Liver (tissue), 9 donors: ENCODE measurements around the gene CHD5. TPM values are rescaled to one million over a fixed set of nuclear protein-coding genes. Genes with fewer than 3 reads are reported as not detected.

Source experiments
- DNase-seq: peaks from one replicate; pipeline ENCODE4 v3.0.0-alpha.2; 2017; ENCODE audit warnings: low spot score
- H3K27ac ChIP-seq, 2 donors: one replicate each; pipeline ENCODE4 v1.7.0; 2013; ENCODE audit warnings: inconsistent platforms in 2 of 2, low read length in 2 of 2, control low read depth in 1 of 2, low read depth in 1 of 2, mild to moderate bottlenecking in 1 of 2
- H3K27me3 ChIP-seq, 4 donors: one replicate each; pipeline versions ENCODE4 v1.6.1 to v1.7.0; 2013; ENCODE audit warnings: low read length in 3 of 4, inconsistent platforms in 1 of 4, mild to moderate bottlenecking in 1 of 4, moderate library complexity in 1 of 4; ENCODE audit not compliant: control insufficient read depth in 4 of 4, insufficient read depth in 4 of 4
- H3K36me3 ChIP-seq, 4 donors: one replicate each; pipeline versions ENCODE4 v1.6.1 to v1.7.0; 2013; ENCODE audit warnings: low read length in 3 of 4, mild to moderate bottlenecking in 3 of 4, low read depth in 1 of 4, moderate library complexity in 1 of 4; ENCODE audit not compliant: control insufficient read depth in 4 of 4, insufficient read depth in 3 of 4
- H3K4me1 ChIP-seq, 4 donors: one replicate each; pipeline versions ENCODE4 v1.6.1 to v1.7.0; 2013; ENCODE audit warnings: low read length in 3 of 4, mild to moderate bottlenecking in 3 of 4, moderate library complexity in 1 of 4; ENCODE audit not compliant: control insufficient read depth in 4 of 4, insufficient read depth in 4 of 4
- H3K4me3 ChIP-seq, 3 donors: one replicate each; pipeline versions ENCODE4 v1.6.1 to v1.7.0; 2013; ENCODE audit warnings: low read length in 3 of 3, control low read depth in 1 of 3, low read depth in 1 of 3, mild to moderate bottlenecking in 1 of 3
- H3K9ac ChIP-seq, 2 donors: one replicate each; pipeline ENCODE4 v1.7.0; 2013; ENCODE audit warnings: low read length in 2 of 2, mild to moderate bottlenecking in 2 of 2, moderate library complexity in 2 of 2, control low read depth in 1 of 2, low read depth in 1 of 2
- H3K9me3 ChIP-seq, 4 donors: one replicate each; pipeline versions ENCODE4 v1.6.1 to v1.7.0; 2013; ENCODE audit warnings: low read length in 3 of 4; ENCODE audit not compliant: control insufficient read depth in 4 of 4
- EGR1 ChIP-seq, 2 donors: IDR thresholded peaks; 2 replicates each; pipeline ENCODE4 v1.6.1; 2016 to 2018; ENCODE audit warnings: antibody characterized with exemption in 2 of 2, low read depth in 2 of 2
- FOXA1 ChIP-seq: IDR thresholded peaks from 2 replicates; pipeline ENCODE4 v1.6.1; 2016; ENCODE audit warnings: antibody characterized with exemption
- FOXA2 ChIP-seq: IDR thresholded peaks from 2 replicates; pipeline ENCODE4 v1.6.1; 2016; ENCODE audit warnings: antibody characterized with exemption
- GABPA ChIP-seq, 2 donors: IDR thresholded peaks in 1 of 2; conservative IDR thresholded peaks in 1 of 2; 2 replicates each; pipeline ENCODE4 v1.6.1; 2016; ENCODE audit warnings: antibody characterized with exemption in 2 of 2, mild to moderate bottlenecking in 1 of 2, moderate library complexity in 1 of 2
- HNF4A ChIP-seq, 2 donors: conservative IDR thresholded peaks; 2 replicates each; pipeline ENCODE4 v1.6.1; 2016; ENCODE audit warnings: antibody characterized with exemption in 2 of 2, mild to moderate bottlenecking in 2 of 2
- HNF4G ChIP-seq: IDR thresholded peaks from 2 replicates; pipeline ENCODE4 v1.6.1; 2016; ENCODE audit warnings: antibody characterized with exemption
- JUND ChIP-seq, 2 donors: IDR thresholded peaks; 2 replicates each; pipeline ENCODE4 v1.6.1; 2016; ENCODE audit warnings: antibody characterized with exemption in 2 of 2
- NR2F2 ChIP-seq: IDR thresholded peaks from 2 replicates; pipeline ENCODE4 v1.6.1; 2016; ENCODE audit warnings: antibody characterized with exemption
- RAD21 ChIP-seq, 2 donors: IDR thresholded peaks; 2 replicates each; pipeline ENCODE4 v1.6.1; 2016; ENCODE audit warnings: antibody characterized with exemption in 2 of 2, mild to moderate bottlenecking in 2 of 2
- RXRA ChIP-seq, 2 donors: IDR thresholded peaks; 2 replicates each; pipeline ENCODE4 v1.6.1; 2017 to 2018; ENCODE audit warnings: antibody characterized with exemption in 2 of 2, mild to moderate bottlenecking in 1 of 2
- SP1 ChIP-seq: IDR thresholded peaks from 2 replicates; pipeline ENCODE4 v1.6.1; 2018; ENCODE audit warnings: antibody characterized with exemption, mild to moderate bottlenecking
- TAF1 ChIP-seq: conservative IDR thresholded peaks from 2 replicates; pipeline ENCODE4 v1.6.1; 2016; ENCODE audit warnings: antibody characterized with exemption, mild to moderate bottlenecking
- YY1 ChIP-seq: IDR thresholded peaks from 2 replicates; pipeline ENCODE4 v1.6.1; 2016; ENCODE audit warnings: antibody characterized with exemption, mild to moderate bottlenecking
- WGBS: extraction: QIAGEN DNeasy Blood & Tissue Kit; methylation state at CpG from one replicate; pipeline ENCODE4 v1.1.7; 2013; 5-methylcytosine and 5-hydroxymethylcytosine counted together
- polyA plus RNA-seq, 2 donors: library from polyadenylated mRNA; stranded (reverse) in 1 of 2; unstranded in 1 of 2; fragments of 200-250 nt in 1 of 2; fragments of >200 nt in 1 of 2; fragmentation: Nextera tagmentation in 1 of 2; extraction: Ambion mirVana in 1 of 2; gene quantifications; one replicate each; pipeline versions ENCODE4 v1.2.1 to v1.2.3, GENCODE V29; 2013 to 2015
- total RNA-seq, 2 donors: library from RNA; depleted of rRNA; stranded (reverse); fragments of >200 nt; gene quantifications; one replicate each; pipeline ENCODE4 v1.2.3, GENCODE V29; 2014
- TF ChIP-seq, protein P1 (sequence below): IDR thresholded peaks from 2 replicates; pipeline ENCODE4 v1.6.1; 2016; ENCODE audit warnings: antibody characterized with exemption
- TF ChIP-seq, protein P2 (sequence below): IDR thresholded peaks from 2 replicates; pipeline ENCODE4 v1.6.1; 2016; ENCODE audit warnings: antibody characterized with exemption
- TF ChIP-seq, protein P3 (sequence below): fragments of 150-350 bp; IDR thresholded peaks from 2 replicates; pipeline ENCODE4 v1.5.1; 2017; ENCODE audit warnings: improper control_type of control experiment, low read depth, low read length; ENCODE audit not compliant: missing input control
- TF ChIP-seq, protein P4 (sequence below): IDR thresholded peaks from 2 replicates; pipeline ENCODE4 v1.6.1; 2016; ENCODE audit warnings: antibody characterized with exemption, mild to moderate bottlenecking
- donor health status: healthy.
- donor health status: healthy.
- donor health status: healthy.
- donor health status: healthy.
- donor health status: healthy.

Gene CHD5
- total and polyA plus RNA-seq, 4 donors = under 0.01 to 0.08 TPM; not detected in 2

DNA sequence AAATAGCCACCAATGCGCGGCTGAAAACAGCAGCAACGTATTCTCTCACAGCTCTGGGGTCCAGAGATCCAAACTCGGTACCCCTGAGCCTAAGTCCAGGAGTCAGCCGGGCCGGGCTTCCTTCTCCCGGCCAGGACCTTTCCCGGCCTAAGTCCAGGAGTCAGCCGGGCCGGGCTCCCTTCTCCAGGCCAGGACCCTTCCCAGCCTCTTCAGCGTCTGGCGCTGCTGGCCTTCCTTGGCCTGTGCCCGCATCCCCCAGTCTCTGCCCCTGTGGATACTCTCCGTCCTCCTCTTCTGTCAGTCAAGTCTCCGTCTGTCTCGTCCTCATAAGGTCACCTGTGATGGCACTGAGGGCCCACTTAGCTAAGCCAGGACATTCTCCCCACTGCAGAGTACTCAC is 102.2 kb downstream of the CHD5 start:
- no peak for TF ChIP-seq RXRA (IDR thresholded peaks at IDR 0.05)
- TF ChIP-seq EGR1 (IDR thresholded peaks at IDR 0.05; ENCODE audit: low read depth in 2 of 2) = no peak
- TF ChIP-seq, protein P1, sequence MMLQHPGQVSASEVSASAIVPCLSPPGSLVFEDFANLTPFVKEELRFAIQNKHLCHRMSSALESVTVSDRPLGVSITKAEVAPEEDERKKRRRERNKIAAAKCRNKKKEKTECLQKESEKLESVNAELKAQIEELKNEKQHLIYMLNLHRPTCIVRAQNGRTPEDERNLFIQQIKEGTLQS = no peak
- TF ChIP-seq YY1 = no peak
- no peak for TF ChIP-seq NR2F2
- TF ChIP-seq, protein P2, sequence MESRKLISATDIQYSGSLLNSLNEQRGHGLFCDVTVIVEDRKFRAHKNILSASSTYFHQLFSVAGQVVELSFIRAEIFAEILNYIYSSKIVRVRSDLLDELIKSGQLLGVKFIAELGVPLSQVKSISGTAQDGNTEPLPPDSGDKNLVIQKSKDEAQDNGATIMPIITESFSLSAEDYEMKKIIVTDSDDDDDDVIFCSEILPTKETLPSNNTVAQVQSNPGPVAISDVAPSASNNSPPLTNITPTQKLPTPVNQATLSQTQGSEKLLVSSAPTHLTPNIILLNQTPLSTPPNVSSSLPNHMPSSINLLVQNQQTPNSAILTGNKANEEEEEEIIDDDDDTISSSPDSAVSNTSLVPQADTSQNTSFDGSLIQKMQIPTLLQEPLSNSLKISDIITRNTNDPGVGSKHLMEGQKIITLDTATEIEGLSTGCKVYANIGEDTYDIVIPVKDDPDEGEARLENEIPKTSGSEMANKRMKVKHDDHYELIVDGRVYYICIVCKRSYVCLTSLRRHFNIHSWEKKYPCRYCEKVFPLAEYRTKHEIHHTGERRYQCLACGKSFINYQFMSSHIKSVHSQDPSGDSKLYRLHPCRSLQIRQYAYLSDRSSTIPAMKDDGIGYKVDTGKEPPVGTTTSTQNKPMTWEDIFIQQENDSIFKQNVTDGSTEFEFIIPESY = no peak
- TF ChIP-seq, protein P3, sequence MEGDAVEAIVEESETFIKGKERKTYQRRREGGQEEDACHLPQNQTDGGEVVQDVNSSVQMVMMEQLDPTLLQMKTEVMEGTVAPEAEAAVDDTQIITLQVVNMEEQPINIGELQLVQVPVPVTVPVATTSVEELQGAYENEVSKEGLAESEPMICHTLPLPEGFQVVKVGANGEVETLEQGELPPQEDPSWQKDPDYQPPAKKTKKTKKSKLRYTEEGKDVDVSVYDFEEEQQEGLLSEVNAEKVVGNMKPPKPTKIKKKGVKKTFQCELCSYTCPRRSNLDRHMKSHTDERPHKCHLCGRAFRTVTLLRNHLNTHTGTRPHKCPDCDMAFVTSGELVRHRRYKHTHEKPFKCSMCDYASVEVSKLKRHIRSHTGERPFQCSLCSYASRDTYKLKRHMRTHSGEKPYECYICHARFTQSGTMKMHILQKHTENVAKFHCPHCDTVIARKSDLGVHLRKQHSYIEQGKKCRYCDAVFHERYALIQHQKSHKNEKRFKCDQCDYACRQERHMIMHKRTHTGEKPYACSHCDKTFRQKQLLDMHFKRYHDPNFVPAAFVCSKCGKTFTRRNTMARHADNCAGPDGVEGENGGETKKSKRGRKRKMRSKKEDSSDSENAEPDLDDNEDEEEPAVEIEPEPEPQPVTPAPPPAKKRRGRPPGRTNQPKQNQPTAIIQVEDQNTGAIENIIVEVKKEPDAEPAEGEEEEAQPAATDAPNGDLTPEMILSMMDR = no peak
- TF ChIP-seq SP1 = no peak
- no peak for TF ChIP-seq RAD21 (IDR thresholded peaks at IDR 0.05)
- TF ChIP-seq JUND (IDR thresholded peaks at IDR 0.05) = no peak
- TF ChIP-seq TAF1 = no peak
- no peak for TF ChIP-seq HNF4A (conservative IDR thresholded peaks at IDR 0.05)
- no peak for TF ChIP-seq GABPA (IDR thresholded peaks at IDR 0.05 in 1 of 2, conservative IDR thresholded peaks at IDR 0.05 in 1 of 2)
- TF ChIP-seq, protein P4, sequence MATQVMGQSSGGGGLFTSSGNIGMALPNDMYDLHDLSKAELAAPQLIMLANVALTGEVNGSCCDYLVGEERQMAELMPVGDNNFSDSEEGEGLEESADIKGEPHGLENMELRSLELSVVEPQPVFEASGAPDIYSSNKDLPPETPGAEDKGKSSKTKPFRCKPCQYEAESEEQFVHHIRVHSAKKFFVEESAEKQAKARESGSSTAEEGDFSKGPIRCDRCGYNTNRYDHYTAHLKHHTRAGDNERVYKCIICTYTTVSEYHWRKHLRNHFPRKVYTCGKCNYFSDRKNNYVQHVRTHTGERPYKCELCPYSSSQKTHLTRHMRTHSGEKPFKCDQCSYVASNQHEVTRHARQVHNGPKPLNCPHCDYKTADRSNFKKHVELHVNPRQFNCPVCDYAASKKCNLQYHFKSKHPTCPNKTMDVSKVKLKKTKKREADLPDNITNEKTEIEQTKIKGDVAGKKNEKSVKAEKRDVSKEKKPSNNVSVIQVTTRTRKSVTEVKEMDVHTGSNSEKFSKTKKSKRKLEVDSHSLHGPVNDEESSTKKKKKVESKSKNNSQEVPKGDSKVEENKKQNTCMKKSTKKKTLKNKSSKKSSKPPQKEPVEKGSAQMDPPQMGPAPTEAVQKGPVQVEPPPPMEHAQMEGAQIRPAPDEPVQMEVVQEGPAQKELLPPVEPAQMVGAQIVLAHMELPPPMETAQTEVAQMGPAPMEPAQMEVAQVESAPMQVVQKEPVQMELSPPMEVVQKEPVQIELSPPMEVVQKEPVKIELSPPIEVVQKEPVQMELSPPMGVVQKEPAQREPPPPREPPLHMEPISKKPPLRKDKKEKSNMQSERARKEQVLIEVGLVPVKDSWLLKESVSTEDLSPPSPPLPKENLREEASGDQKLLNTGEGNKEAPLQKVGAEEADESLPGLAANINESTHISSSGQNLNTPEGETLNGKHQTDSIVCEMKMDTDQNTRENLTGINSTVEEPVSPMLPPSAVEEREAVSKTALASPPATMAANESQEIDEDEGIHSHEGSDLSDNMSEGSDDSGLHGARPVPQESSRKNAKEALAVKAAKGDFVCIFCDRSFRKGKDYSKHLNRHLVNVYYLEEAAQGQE = no peak
- no peak for TF ChIP-seq HNF4G
- Histone ChIP-seq H3K4me3 (no peak overlapping the region), H3K27ac (no peak overlapping the region), H3K4me1 (no peaks in the 10 kb centered on the region), H3K27me3 (no peaks in the 10 kb centered on the region), H3K36me3 (no peaks in the 10 kb centered on the region), H3K9me3 (no peaks in the 10 kb centered on the region), H3K9ac (no peak overlapping the region)
- DNase-seq = no peak
- WGBS = 93% methylated on average over 16 of the region's 16 CpGs

DNA sequence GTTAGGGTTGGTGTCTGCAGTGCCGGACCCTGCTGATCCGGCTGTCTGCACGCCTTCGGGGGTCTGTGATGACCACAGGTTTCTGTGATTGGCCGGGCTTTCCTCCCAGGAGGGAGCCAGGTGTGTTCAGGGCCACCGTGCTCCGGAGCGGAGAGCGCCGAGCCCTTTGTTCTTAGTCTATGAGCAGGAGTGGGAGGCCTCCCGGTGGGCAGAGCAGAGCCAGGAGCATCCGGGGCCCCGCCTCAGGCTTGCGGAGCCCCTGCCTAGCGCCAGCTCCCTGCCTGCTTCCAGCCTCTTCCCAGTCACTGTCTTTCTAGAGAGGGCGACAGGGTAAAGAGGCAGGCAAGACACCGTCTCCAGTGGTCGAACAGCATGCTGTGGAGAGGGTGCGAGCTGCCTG is 102.6 kb downstream of the CHD5 start:
- H3K4me1 ChIP-seq = no peaks in the 10 kb centered on the region
- no peaks in the 10 kb centered on the region for H3K36me3 ChIP-seq
- H3K9ac ChIP-seq = no peak overlapping the region
- H3K9me3 ChIP-seq = no peaks in the 10 kb centered on the region
- 68% methylated on average over 19 of the region's 19 CpGs for WGBS
- no peak overlapping the region for H3K4me3 ChIP-seq
- H3K27ac ChIP-seq = no peak overlapping the region
- no peaks in the 10 kb centered on the region for H3K27me3 ChIP-seq
- no peak for TF ChIP-seq HNF4A (conservative IDR thresholded peaks at IDR 0.05)
- no peak for TF ChIP-seq HNF4G
- no peak for TF ChIP-seq FOXA1
- no peak for TF ChIP-seq NR2F2
- no peak for TF ChIP-seq TAF1
- no peak for TF ChIP-seq RXRA (IDR thresholded peaks at IDR 0.05)
- TF ChIP-seq, protein P1 = no peak
- no peak for TF ChIP-seq JUND (IDR thresholded peaks at IDR 0.05)
- TF ChIP-seq, protein P4 = no peak
- TF ChIP-seq RAD21 (IDR thresholded peaks at IDR 0.05) = no peak
- TF ChIP-seq, protein P3 = no peak
- TF ChIP-seq FOXA2 = no peak
- no peak for DNase-seq
